HG03521 (cell line): ENCODE data around the gene TTLL9.
"Not testable (repeated sequence)": the region's sequence is repeated elsewhere in the genome, so short reads cannot be mapped to it uniquely, and the experiment has no call there.

Experiments used
- ATAC-seq: cut with Tn5 transposase; IDR thresholded peaks from one replicate; pipeline ENCODE4 v1.9.1; 2021; ENCODE audit warnings: mild to moderate bottlenecking, moderate library complexity; ENCODE audit not compliant: unreplicated experiment

The TTLL9 gene, protein sequence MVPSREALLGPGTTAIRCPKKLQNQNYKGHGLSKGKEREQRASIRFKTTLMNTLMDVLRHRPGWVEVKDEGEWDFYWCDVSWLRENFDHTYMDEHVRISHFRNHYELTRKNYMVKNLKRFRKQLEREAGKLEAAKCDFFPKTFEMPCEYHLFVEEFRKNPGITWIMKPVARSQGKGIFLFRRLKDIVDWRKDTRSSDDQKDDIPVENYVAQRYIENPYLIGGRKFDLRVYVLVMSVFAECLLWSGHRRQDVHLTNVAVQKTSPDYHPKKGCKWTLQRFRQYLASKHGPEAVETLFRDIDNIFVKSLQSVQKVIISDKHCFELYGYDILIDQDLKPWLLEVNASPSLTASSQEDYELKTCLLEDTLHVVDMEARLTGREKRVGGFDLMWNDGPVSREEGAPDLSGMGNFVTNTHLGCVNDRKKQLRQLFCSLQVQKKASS

GRCh38 chr20:31869942-31870725 is at the start of gene TTLL9, which contains the start of gene DUSP15:
TTLL9 (plus strand) TSS chr20:31870634; CDS start chr20:31871127, 493 bp downstream.
DUSP15 (minus strand) TSS chr20:31870527; CDS start chr20:31870337, 190 bp downstream.
- ATAC-seq: no peak

DNA sequence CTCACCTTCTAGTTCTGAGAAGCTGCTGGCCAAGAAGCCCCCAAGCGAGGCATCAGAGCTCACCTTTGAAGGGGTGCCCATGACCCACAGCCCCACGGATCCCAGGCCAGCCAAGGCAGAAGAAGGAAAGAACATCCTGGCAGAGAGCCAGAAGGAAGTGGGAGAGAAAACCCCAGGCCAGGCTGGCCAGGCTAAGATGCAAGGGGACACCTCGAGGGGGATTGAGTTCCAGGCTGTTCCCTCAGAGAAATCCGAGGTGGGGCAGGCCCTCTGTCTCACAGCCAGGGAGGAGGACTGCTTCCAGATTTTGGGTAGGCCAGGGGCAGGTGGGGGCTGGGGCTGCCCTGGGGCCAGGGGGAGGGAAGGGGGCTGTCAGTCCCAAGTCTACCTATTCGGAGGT is 49.0 kb upstream of the TTLL9 start:
- no peak for ATAC-seq

DNA sequence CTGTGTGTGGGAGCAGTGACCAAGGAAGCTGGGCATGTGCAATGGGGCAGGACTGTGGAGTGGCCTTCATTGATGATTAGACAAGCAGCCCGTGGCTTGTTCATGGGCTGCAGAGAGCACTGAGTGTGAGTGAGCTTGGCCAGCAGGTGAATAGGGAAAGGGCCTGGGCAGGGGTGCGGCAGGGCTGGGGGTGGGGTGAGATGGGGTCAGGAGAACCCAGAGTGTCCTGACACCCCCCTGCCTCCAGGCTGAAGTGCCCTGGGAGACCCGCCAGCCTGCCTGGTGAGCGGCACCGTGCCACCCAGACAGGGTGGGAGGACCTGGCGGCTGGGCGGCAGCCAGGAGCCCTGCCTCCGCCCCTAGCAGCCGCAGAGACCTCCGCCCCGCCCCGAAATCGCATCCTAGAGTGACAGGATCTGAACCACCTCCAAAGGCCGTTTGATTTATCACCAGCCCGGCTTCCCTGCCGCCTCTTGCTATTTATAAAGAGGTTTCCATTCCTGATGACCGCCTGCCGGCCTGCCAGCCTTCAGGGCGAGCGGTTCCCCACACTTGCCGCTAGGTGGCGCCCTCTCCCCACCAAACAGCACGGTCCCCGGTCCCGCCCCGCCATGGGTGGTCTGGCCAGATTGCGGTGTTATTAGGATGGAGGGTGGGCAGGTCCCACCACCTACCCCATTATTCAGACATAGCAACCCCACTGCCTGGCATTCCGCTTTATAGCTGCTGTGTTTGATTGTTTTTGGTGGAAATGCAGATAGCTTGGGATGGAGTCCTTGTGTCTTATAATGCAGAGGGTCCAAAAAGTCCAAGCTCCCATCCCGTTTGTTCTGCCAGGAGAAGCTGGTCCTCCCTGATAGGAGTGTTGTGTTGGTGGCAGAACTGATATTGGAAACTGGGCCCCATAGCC is 47.8 kb upstream of the TTLL9 start:
- peak; percentile 63 for ATAC-seq

DNA sequence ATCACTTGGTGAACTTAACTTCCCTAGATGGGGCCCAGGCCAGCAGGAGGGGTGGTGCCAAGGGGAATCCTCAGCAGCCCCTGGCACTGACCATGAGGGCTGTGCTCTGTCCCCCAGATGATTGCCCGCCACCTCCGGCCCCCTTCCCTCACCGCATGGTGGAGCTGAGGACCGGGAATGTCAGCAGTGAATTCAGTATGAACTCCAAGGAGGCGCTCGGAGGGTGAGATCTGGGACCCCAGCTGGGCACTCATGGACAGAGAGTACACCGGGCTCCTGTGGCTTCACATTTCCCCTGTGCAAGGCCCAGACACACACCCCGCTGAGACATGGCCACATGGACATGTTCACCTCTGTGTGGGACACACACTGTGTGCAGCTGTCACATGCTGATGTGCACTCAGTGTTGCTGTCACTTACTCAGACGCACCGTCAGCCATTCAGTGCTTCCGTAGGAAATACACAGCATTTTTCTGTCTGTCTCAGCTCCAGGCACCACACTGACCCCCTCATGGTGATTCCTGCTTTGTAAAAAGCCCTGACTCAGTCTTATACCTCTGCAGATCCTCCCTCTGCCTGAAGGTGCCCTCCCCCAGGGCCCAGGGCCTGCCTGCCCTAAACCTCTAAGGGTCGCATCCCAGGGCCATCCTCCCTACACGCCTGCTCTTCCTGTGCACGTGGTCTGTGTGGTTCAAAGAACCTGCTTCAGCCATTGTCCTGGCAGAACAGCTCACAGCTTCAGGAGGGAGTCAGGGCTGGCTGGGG is 46.9 kb upstream of the TTLL9 start:
- ATAC-seq: no peak

- ATAC-seq: no peak
Measured at GRCh38 chr20:31824125-31824485, 46.3 kb upstream of the TTLL9 start.

- no peak for ATAC-seq
Measured at GRCh38 chr20:31824554-31825313, 45.7 kb upstream of the TTLL9 start.

DNA sequence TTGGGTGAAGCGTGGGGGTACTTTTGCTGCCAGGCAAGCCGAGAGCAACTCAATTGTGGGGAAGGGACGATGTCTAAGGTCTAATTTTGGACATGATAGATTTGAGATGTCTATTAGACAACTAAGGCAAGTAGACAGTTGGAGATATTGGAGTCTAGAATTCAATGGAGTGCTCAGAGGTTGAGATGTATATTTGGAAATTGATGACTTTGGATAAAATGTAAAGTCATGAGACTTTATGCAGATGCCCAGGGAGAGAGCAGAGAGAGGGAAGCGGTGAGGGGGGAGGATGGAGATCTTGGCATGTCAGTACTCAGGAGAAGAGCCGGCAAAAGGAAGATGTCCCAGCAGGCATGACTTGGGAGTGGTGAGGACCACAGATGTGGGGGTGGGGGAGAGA is 44.4 kb upstream of the TTLL9 start:
- ATAC-seq: no peak

- ATAC-seq: no peak
Measured at GRCh38 chr20:31827059-31827458, 43.4 kb upstream of the TTLL9 start.

DNA sequence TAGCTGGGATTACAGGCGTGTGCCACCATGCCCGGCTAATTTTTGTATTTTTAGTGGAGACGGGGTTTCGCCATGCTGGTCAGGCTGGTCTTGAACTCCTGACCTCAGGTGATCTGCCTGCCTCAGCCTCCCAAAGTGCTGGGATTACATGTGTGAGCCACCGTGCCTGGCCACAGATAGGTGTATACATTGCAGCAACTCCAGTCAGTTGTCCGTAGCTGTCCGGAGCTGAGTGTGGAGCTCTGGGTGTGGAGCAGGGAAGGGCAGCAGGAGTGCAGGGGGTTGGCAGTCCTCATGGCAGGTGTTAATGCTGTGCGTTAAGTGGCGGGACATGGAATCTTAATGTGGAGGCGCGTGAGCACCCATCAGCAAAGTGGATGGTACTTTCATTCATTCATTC is 42.4 kb upstream of the TTLL9 start:
- not testable (repeated sequence) for ATAC-seq

GRCh38 chr20:31829731-31830130 is 40.7 kb upstream of the TTLL9 start:
- ATAC-seq: no peak

DNA sequence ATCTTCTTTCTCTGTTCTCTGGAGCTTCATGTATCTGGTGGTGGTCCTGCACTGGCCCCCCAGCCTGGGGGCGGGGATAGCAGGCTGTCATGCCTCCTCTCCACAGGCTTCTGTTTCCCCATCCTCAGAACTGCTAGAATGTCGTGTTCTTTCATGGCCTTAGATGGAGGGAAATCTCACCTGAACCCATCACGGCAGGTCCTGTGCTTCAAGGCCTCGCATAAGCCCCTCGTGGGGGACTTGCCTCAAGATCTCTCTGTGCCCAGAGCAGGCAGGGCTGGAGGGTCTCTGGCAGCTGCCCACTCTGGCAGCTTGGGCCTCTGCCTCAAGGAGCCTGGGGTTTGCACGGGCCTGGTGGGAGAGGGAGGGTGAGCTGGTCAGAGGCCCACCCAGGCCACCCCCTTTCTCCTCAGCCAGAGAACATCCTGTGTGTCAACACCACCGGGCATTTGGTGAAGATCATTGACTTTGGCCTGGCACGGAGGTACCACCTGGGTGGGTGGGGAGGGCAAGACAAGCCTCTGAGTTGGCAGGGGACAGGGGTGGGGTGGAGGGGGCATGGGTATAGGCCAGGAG is 39.9 kb upstream of the TTLL9 start:
- no peak for ATAC-seq

- no peak for ATAC-seq
Measured at GRCh38 chr20:31831211-31831610, 39.2 kb upstream of the TTLL9 start.

- no peak for ATAC-seq
Measured at GRCh38 chr20:31831771-31832306, 38.6 kb upstream of the TTLL9 start.

- no peak for ATAC-seq
Measured at GRCh38 chr20:31833130-31833930, 37.1 kb upstream of the TTLL9 start.

DNA sequence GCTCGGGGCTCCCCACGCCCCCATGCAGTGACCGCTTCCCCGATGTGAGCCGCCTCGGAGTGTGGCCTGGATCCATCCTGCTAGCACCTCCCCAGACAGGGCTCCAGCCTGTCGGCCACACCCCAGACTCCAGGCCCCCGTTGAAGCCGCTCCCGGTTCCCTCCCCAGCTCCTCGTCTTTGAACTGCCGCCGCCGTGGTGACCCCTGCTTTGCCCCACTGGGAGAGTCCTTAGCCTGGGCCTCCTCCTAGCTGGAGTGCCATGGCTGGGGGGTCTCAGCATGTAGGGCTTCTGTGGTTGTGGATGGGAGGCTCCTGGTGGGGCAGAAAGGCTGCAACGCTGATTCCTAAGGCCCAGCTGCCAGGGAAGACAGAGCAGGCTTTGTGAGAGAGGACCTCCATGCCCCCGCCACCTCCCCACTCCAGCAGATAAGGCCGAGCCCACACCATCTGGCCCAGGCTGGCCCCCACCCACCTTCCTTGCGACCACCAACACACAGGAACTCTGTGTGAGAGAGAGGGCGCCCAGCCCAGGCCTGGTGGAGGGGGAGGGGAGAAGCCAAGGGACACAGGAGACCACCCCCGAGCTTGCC is 36.4 kb upstream of the TTLL9 start:
- ATAC-seq: no peak

- ATAC-seq: no peak
Measured at GRCh38 chr20:31835554-31835953, 34.9 kb upstream of the TTLL9 start.

DNA sequence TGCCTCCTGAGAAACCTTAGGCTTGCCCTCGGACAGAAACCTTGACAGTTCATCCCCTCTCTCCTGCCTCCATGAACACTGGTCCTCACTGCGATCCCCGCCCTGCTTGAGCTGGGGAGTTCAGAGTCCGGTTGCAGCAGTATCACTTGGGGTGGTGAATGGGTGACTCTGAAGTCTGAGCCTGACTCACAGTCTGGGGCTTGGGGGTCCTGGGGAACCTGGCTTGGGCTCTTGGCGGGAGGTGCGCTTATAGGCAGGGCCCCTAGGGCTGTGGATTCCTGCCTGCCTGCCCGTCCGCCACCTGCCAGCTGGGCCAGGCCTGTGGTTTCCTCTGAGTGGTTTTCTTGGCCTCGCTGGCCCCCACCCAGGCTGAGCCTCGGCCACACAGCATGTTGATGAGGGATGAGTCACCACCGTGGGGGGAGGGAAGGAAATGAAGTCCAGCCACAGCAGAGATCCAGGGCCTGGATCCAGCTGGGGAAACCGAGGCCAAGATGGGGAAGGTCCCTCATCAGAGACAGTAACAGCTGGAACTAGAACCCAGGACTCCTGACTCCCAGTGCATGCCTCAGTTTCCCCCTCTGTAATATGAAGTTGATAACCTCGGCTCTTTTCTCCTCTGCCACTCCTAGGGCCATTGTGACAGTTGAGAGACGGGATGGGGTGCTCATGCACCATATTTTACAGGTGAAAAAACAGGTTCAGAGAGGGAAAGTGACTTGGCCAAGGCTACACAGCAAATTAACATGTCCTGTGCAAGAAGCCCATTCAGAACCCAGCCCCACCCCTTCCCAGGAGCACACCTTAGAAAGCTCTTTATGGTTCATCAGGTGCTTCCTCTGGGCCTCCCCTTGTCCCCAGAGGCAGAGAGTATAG is 34.2 kb upstream of the TTLL9 start:
- peak; percentile 48 for ATAC-seq
